Measurements from ENCODE around the gene PER3. TPM values are rescaled to one million over a fixed set of nuclear protein-coding genes. Genes with fewer than 3 reads are reported as not detected.
A peak's percentile ranks its signal among the peaks of the same experiment; 100 is the strongest.

Gene PER3
- total and polyA plus RNA-seq, 2 of the 8 experiments (the other 6 are each of a cell fraction or from before 2014, with no cell fraction given), result 8.3 to 9.3 TPM

GRCh38 chr1:7755448-7755847 is 28.6 kb upstream of the PER3 start:
- ChIA-PET CTCF (ENCODE audit: partially characterized antibody) (interaction anchor here (0.7 to 11.7 kb wide), 7 partner anchors 8 to 220 kb away, joined by 3 to 554 read pairs (median 4); no protein-coding TSS in a partner anchor), POLR2A (ENCODE audit: partially characterized antibody) (interaction anchor here (0.5 to 5.0 kb wide), 4 partner anchors 58 to 1371 kb away, joined by 3 to 36 read pairs (median 4); no protein-coding TSS in a partner anchor)
- Histone ChIP-seq H4K91ac (replicated peaks; ENCODE audit: insufficient read length, low read length) (no peak overlapping the region), H3K9ac (replicated peaks in 1 of 4; ENCODE audit: extremely low read depth in 1 of 4, low read depth in 3 of 4, low read length in 3 of 4) (no peak overlapping the region), H2AFZ (ENCODE audit: low read length) (no peak overlapping the region), H4K8ac (ENCODE audit: extremely low read depth, insufficient read depth, low read length) (no peak overlapping the region), H3K4me3 (ENCODE audit: extremely low read depth in 1 of 4, insufficient read depth in 2 of 4, low read depth in 3 of 4, low read length in 4 of 4) (no peak overlapping the region), H3K36me3 (ENCODE audit: control insufficient read depth in 2 of 4, insufficient read depth in 4 of 4, low read length in 3 of 4) (no peaks in the 10 kb centered on the region), H3K79me2 (ENCODE audit: control insufficient read depth in 1 of 2, insufficient read depth in 2 of 2, low read length in 2 of 2) (no peaks in the 10 kb centered on the region), H3K23ac (ENCODE audit: insufficient read length) (no peak overlapping the region), H3K18ac (ENCODE audit: extremely low read depth, low read length) (no peak overlapping the region), H2BK12ac (ENCODE audit: low read depth, low read length) (no peak overlapping the region), H3K9me3 (ENCODE audit: insufficient read depth in 2 of 2, low read depth in 1 of 2, low read length in 1 of 2) (no peaks in the 10 kb centered on the region), H4K20me1 (replicated peaks in 1 of 2; ENCODE audit: control insufficient read depth in 1 of 2, insufficient read depth in 2 of 2, low read length in 2 of 2) (no peaks in the 10 kb centered on the region), H3K56ac (replicated peaks; ENCODE audit: insufficient read length, low read depth, low read length) (no peak overlapping the region), H2AK5ac (ENCODE audit: low read depth, low read length) (no peak overlapping the region), H4K5ac (ENCODE audit: insufficient read length, low read depth, low read length) (no peak overlapping the region), H3K4me1 (replicated peaks in 1 of 4; ENCODE audit: control insufficient read depth in 3 of 4, insufficient read depth in 4 of 4, low read length in 3 of 4) (peaks cover 3 to 9% (median 6%) of the 10 kb centered on the region in 4 experiments; a peak in 6 of 7 replicates), H3K23me2 (ENCODE audit: low read depth, low read length) (no peaks in the 10 kb centered on the region; the same call in 1 of the 2 replicates), H3K27me3 (replicated peaks in 1 of 4; ENCODE audit: control insufficient read depth in 3 of 4, extremely low read depth in 1 of 4, insufficient read depth in 3 of 4, low read length in 3 of 4) (no peaks in the 10 kb centered on the region), H2BK120ac (replicated peaks; ENCODE audit: low read depth, low read length) (no peak overlapping the region), H3K14ac (ENCODE audit: insufficient read length) (no peak overlapping the region), H3K79me1 (ENCODE audit: low read depth, low read length) (no peaks in the 10 kb centered on the region), H3K27ac (ENCODE audit: low read depth, low read length) (no peak overlapping the region), H2BK20ac (ENCODE audit: low read length) (no peak overlapping the region), H2BK15ac (ENCODE audit: low read length) (no peak overlapping the region), H3K4me2 (ENCODE audit: insufficient read depth in 1 of 2, low read depth in 2 of 2, low read length in 2 of 2) (no peak overlapping the region), H3K4ac (replicated peaks; ENCODE audit: insufficient read length, low read depth, low read length) (no peak overlapping the region), H2BK5ac (ENCODE audit: low read depth, low read length) (no peak overlapping the region)
- peak; percentile 48 for FAIRE-seq
- no peak for DNase-seq (ENCODE audit: low read depth in 1 of 2, low spot score in 2 of 2)
- 92 to 100% methylated on average over 1 of the region's 1 CpG for WGBS, 2 experiments (ENCODE audit: extremely low coverage in 1 of 2, insufficient coverage in 1 of 2, insufficient read length in 1 of 2, insufficient replicate concordance in 2 of 2, low coverage in 1 of 2, low lambda C conversion rate in 2 of 2, missing lambda C conversion rate in 1 of 2)
- no peak for TF ChIP-seq POLR2A (IDR thresholded peaks at IDR 0.05; ENCODE audit: control extremely low read depth in 1 of 2, low read depth in 2 of 2, low read length in 2 of 2)
- TF ChIP-seq CTCF (IDR thresholded peaks at IDR 0.05; ENCODE audit: control extremely low read depth in 1 of 3, insufficient read depth in 1 of 3, low read depth in 1 of 3, low read length in 3 of 3), result peak in 2 of 3 experiments; percentile 57 to 66; a peak in 3 of 4 replicates
- TF ChIP-seq RAD21 (IDR thresholded peaks at IDR 0.05 in 1 of 2, conservative IDR thresholded peaks at IDR 0.05 in 1 of 2; ENCODE audit: low read depth in 2 of 2, low read length in 2 of 2), result peak; percentile 6 to 38; a peak in 2 of 4 replicates
- no peak for TF ChIP-seq RNF2 (IDR thresholded peaks at IDR 0.05; ENCODE audit: borderline replicate concordance, low read depth, low read length, missing control alignments, poor library complexity, severe bottlenecking)
- no peak for TF ChIP-seq EP300 (IDR thresholded peaks at IDR 0.05; ENCODE audit: borderline replicate concordance in 1 of 2, low read depth in 2 of 2, low read length in 2 of 2)
- TF ChIP-seq CEBPB (IDR thresholded peaks at IDR 0.05; ENCODE audit: low read depth, low read length), result no peak

Measured in H1 (cell line).